Activated CD4-positive, alpha-beta T cell treated with anti-CD3 and anti-CD28 coated beads, Interleukin-2, amount 50 U/mL, for 16 hours (primary cell): ENCODE results near the gene SNUPN.
"Not testable (repeated sequence)": the region's sequence is repeated elsewhere in the genome, so short reads cannot be mapped to it uniquely, and the experiment has no call there.

Source experiments
- DNase-seq: peaks from one replicate; pipeline ENCODE4 v3.0.0-alpha.2; 2020

SNUPN gene

DNA sequence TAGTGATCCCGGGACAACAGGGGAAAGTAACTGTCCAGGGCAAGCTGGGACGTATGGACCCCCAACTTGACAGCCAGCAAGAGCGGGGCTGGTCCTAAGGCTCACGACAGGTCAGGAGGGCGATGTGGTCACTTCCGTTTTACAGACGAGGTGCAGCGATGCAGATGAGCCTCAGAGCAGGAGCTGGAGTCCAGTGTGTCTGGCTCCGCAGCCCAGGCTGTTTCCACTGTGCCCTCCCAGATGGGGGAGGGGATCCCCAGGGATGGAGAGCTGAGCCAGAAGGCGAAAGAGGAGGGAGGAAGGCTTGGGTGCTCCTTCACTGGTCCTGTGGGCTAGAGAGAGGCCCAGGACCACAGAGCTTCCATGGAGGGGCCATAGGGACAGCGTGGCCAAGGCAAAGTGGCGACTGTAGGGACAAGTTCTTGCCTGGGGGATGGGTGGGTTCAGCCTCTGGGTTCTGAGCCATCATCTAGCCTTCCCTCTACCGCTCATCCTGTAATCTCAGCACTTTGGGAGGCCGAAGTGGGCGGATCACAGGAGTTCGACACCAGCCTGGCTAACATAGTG is 27.9 kb upstream of the SNUPN start:
- DNase-seq: no peak

DNA sequence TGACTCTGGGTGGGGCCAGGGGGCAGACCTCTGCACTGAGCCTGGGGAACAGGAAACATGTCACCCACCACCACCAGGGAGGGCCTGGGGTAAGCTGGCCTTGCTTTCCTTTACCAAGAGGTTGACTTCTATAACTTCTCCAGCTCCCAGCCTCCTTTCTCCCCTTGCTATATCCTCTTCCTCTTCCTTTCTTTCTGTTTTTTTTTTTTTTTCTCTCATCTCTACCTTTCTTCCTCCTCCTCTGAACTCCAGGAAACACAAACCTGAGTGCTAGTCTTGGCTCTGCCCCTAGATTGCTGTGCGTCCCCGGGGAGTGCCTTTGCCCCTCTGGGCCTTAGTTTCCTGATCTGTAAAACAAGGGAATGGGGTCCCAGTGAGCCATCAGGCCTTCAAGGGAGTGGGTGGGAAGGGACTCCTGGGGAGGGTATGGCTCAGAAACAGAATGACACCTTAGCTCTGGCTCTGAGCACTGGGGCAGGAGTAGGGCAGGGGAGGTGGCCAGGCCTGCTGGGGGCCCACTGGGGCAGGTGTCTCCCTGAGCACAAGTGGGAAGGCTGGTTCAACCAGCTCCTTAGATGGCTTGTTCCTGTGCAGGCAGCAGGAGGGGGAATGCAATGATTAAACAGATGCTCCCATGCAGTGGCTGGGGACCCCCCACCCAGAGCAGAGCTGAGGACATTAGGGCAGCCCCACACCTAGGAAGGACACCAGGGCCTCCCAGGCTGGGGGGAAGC is 26.5 kb upstream of the SNUPN start:
- no peak for DNase-seq

GRCh38 chr15:75650908-75651809 is 25.6 kb upstream of the SNUPN start:
- DNase-seq: no peak

DNA sequence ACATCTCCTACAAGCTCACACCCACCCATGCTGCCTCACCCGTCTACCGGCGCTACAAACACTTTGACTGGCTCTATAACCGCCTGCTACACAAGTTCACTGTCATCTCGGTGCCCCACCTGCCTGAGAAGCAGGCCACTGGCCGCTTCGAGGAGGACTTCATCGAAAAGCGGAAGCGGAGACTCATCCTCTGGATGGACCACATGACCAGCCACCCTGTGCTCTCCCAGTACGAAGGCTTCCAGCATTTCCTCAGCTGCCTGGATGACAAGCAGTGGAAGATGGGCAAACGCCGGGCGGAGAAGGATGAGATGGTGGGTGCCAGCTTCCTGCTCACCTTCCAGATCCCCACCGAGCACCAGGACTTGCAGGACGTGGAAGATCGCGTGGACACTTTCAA is 24.3 kb upstream of the SNUPN start:
- DNase-seq: no peak

- DNase-seq: no peak
These were observed 23.7 kb upstream of the SNUPN start for GRCh38 chr15:75649045-75649761.

GRCh38 chr15:75648156-75649000 is 22.9 kb upstream of the SNUPN start:
- DNase-seq: no peak

- DNase-seq: peak; percentile 46
These were observed 22.0 kb upstream of the SNUPN start, which contains the start of gene SNX33 for GRCh38 chr15:75647370-75648155. SNX33 (plus strand) TSS chr15:75647912; CDS start chr15:75649103, 1,191 bp downstream.

GRCh38 chr15:75646944-75647364 is 21.4 kb upstream of the SNUPN start:
- no peak for DNase-seq

- no peak for DNase-seq
These were observed 20.8 kb upstream of the SNUPN start for GRCh38 chr15:75646112-75646943.

GRCh38 chr15:75644376-75644775 is 18.9 kb upstream of the SNUPN start:
- no peak for DNase-seq

- no peak for DNase-seq
These were observed 16.1 kb upstream of the SNUPN start for GRCh38 chr15:75641603-75642002.

DNA sequence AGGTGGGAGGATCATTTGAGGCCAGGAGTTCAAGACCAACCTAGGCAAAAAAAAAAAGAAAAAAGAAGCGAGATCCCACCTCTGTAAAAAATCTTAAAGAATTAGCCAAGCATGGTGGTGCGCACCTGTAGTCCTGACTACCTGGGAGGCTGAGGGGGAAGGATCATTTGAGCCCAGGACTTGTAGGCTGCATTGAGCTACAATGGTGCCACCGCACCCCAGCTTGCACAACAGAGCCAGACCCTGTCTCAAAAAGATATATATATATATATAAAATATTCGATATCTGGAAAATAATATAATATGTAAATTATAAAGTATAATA is 15.6 kb upstream of the SNUPN start:
- DNase-seq: no peak

- DNase-seq: peak; percentile 70
These were observed 15.1 kb upstream of the SNUPN start for GRCh38 chr15:75640483-75641178.

DNA sequence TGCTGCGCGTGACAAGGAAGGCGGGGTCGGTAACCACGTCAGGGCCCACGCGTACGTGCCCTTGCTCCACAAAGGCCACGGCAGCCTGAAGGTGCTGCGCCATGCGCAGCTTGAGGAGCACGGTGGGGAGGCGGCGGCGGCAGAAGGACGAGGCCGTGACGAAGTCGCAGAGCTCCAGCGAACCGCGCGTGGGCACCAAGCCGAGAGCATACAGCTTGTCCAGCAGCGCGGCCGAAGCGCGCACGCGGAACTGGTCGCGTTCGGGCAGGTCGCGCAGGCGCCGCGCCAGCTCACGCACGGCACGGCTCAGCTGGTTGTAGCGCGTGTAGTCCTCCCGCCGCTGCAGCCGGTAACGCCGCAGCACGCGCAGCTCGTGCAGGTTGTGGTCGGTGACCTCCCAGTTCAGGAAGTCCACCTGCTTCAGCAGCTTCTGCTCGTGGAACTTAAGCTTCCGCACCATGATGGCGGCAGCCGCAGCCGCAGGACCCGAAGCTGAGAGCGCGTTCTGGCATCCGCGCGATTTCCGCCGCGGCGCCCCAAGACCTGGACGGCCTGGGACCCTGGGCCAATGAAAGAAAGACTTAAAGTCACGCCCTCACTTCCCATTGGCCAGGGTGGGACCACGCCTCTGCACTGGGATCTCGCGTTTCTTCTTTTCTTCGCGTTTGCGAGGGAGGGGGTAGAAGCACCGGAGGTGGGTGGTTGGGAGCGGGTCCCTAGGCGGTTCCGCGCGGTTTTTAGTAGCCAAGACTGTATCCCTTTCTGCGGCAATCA is 14.4 kb upstream of the SNUPN start, which contains the start of gene IMP3:
Gene IMP3, minus strand, starts transcription at position 516 of the 774 bp plus-strand sequence. Its CDS starts 56 bp downstream, at position 460.
- DNase-seq: peak; percentile 98

DNA sequence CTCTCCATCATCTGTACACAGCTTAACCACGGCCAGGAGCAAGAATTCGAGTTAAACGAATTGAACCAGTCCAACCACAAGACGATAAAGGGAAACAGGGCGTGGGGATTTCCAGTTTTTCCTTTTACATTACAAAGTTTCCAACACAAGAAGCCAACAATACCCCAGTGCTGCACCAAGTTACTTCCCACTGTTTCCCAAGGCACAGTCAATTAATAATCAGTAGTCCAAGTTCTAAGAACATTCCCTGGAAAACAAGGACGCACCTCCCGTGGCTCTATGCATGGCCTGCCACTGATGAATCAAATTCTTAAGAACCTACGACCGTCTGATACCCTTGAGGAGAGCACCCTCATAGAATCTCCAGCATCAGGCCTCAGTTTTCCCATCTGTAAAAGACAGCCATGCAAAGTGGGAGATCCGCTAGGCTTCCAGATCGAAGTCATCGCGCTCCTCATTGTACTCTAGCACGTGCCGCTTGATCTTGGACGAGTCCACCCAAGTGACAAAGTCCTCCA is 13.7 kb upstream of the SNUPN start:
- DNase-seq: no peak

DNA sequence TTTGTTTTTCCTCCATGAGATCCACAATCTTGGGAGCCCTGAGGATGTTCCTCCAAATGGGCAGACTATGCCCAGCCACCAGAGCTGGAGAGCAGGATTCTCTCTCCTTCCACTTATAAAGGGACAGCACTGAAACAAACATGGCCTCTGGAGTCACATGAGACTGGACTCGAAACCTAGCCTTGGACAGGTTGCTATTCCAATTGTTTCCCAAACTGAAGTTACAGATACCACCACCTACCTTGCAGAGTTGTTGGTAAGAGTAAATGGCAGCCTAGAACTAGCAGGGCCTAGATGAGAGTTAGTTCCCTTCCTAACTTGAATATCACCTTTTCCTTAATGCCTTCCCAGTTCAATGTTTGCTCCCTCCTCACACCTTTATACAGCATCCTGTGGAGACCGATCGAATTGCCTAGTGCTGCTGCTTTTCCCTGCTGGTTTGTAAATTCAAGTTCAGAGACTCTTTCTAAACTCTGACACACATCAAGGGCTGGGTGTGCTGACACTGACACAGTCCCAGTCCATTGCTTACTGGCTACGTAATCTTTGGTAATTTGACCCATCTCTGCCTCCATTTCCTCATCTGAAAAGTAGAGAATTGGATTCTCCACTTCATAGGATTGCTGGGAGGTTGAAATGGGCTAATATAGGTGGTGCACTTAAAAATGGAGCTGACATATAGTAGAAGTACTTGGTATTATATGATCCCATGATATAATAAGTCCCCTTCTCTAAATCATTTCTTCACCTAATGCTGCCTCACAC is 11.9 kb upstream of the SNUPN start:
- DNase-seq: no peak

GRCh38 chr15:75636026-75636425 is 10.5 kb upstream of the SNUPN start:
- DNase-seq: no peak

- DNase-seq: not testable (repeated sequence)
These were observed 8.4 kb upstream of the SNUPN start for GRCh38 chr15:75633922-75634321.
